HFFc6 (cell line): ENCODE data around the gene CYP2S1. TPM values are rescaled to one million over a fixed set of nuclear protein-coding genes. Genes with fewer than 3 reads are reported as not detected.
A peak's percentile ranks its signal among the peaks of the same experiment; 100 is the strongest.

ENCODE experiments used
- DNase-seq: peaks from one replicate; pipeline ENCODE4 v3.0.0-alpha.2; 2018
- H3K27ac Mint-ChIP-seq: 2 replicates; pipeline ENCODE4 v1.8.0; 2020; ENCODE audit warnings: mild to moderate bottlenecking, mixed read lengths
- H3K27me3 Mint-ChIP-seq: 2 replicates; pipeline ENCODE4 v1.8.0; 2021; ENCODE audit warnings: mild to moderate bottlenecking, moderate library complexity, mixed read lengths; ENCODE audit not compliant: insufficient read depth
- H3K36me3 Mint-ChIP-seq: 2 replicates; pipeline ENCODE4 v1.8.0; 2021; ENCODE audit warnings: low read depth, mixed read lengths
- H3K4me1 Mint-ChIP-seq: 2 replicates; pipeline ENCODE4 v1.8.0; 2020; ENCODE audit warnings: low read depth, mixed read lengths
- H3K4me3 Mint-ChIP-seq: 2 replicates; pipeline ENCODE4 v1.8.0; 2020; ENCODE audit warnings: mild to moderate bottlenecking, moderate library complexity, mixed read lengths
- H3K9me3 Mint-ChIP-seq: 2 replicates; pipeline ENCODE4 v1.8.0; 2020; ENCODE audit warnings: mild to moderate bottlenecking, mixed read lengths
- total RNA-seq, 6 experiments: library from RNA; stranded (reverse); fragmentation: NEBNext Ultra II Directional; extraction: Animal tissue kit (Norgen Biotek cat#: 25700); gene quantifications; 2 replicates in 1 of 6; 3 replicates in 5 of 6; pipeline ENCODE4 v1.2.3, GENCODE V29; 2021
- TF ChIP-seq, protein P1 (sequence below): fragments of 200-600 bp; sonication (generic); IDR thresholded peaks from 2 replicates; pipeline ENCODE4 v1.5.0; 2021; ENCODE audit warnings: antibody characterized with exemption, mild to moderate bottlenecking

Gene CYP2S1
- total RNA-seq, 6 experiments from 2014 or later = 0.65 to 1.6 (median 1.1) TPM

GRCh38 chr19:41221514-41222205 lies 28.6 kb downstream of the CYP2S1 start:
- Mint-ChIP-seq H3K27ac (peak overlapping the region; percentile 96), H3K4me1 (peaks cover 76% of the 10 kb centered on the region), H3K27me3 (peaks cover 11% of the 10 kb centered on the region), H3K4me3 (peak overlapping the region; percentile 99), H3K36me3 (peaks cover 61% of the 10 kb centered on the region), H3K9me3 (peaks cover 7% of the 10 kb centered on the region; the same call in 1 of the 2 replicates)
- TF ChIP-seq, protein P1, sequence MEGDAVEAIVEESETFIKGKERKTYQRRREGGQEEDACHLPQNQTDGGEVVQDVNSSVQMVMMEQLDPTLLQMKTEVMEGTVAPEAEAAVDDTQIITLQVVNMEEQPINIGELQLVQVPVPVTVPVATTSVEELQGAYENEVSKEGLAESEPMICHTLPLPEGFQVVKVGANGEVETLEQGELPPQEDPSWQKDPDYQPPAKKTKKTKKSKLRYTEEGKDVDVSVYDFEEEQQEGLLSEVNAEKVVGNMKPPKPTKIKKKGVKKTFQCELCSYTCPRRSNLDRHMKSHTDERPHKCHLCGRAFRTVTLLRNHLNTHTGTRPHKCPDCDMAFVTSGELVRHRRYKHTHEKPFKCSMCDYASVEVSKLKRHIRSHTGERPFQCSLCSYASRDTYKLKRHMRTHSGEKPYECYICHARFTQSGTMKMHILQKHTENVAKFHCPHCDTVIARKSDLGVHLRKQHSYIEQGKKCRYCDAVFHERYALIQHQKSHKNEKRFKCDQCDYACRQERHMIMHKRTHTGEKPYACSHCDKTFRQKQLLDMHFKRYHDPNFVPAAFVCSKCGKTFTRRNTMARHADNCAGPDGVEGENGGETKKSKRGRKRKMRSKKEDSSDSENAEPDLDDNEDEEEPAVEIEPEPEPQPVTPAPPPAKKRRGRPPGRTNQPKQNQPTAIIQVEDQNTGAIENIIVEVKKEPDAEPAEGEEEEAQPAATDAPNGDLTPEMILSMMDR = no peak
- DNase-seq = no peak

- TF ChIP-seq, protein P1 = no peak
- H3K27ac Mint-ChIP-seq = peak overlapping the region; percentile 86
- H3K36me3 Mint-ChIP-seq = peaks cover 66% of the 10 kb centered on the region
- H3K4me3 Mint-ChIP-seq = peak overlapping the region; percentile 86
- no peak for DNase-seq
- peaks cover 11% of the 10 kb centered on the region for H3K27me3 Mint-ChIP-seq
- peaks cover 7% of the 10 kb centered on the region; the same call in 1 of the 2 replicates for H3K9me3 Mint-ChIP-seq
- H3K4me1 Mint-ChIP-seq = peaks cover 76% of the 10 kb centered on the region
These were observed 29.2 kb downstream of the CYP2S1 start for GRCh38 chr19:41222240-41222639.

- Mint-ChIP-seq H3K9me3 (peaks cover 7% of the 10 kb centered on the region; the same call in 1 of the 2 replicates), H3K4me3 (peak overlapping the region; percentile 86), H3K36me3 (peaks cover 77% of the 10 kb centered on the region), H3K27ac (peak overlapping the region; percentile 86), H3K27me3 (peaks cover 13% of the 10 kb centered on the region), H3K4me1 (peaks cover 75% of the 10 kb centered on the region)
- TF ChIP-seq, protein P1 = no peak
- peak; percentile 85 for DNase-seq
These were observed 30.6 kb downstream of the CYP2S1 start for GRCh38 chr19:41223431-41224234.

- Mint-ChIP-seq H3K27ac (peak overlapping the region; percentile 86), H3K9me3 (peaks cover 7% of the 10 kb centered on the region; the same call in 1 of the 2 replicates), H3K4me3 (peak overlapping the region; percentile 86), H3K36me3 (peaks cover 77% of the 10 kb centered on the region), H3K4me1 (peaks cover 74% of the 10 kb centered on the region), H3K27me3 (peaks cover 13% of the 10 kb centered on the region)
- TF ChIP-seq, protein P1 = no peak
- DNase-seq = no peak
These were observed 31.6 kb downstream of the CYP2S1 start for GRCh38 chr19:41224632-41225031.

DNA sequence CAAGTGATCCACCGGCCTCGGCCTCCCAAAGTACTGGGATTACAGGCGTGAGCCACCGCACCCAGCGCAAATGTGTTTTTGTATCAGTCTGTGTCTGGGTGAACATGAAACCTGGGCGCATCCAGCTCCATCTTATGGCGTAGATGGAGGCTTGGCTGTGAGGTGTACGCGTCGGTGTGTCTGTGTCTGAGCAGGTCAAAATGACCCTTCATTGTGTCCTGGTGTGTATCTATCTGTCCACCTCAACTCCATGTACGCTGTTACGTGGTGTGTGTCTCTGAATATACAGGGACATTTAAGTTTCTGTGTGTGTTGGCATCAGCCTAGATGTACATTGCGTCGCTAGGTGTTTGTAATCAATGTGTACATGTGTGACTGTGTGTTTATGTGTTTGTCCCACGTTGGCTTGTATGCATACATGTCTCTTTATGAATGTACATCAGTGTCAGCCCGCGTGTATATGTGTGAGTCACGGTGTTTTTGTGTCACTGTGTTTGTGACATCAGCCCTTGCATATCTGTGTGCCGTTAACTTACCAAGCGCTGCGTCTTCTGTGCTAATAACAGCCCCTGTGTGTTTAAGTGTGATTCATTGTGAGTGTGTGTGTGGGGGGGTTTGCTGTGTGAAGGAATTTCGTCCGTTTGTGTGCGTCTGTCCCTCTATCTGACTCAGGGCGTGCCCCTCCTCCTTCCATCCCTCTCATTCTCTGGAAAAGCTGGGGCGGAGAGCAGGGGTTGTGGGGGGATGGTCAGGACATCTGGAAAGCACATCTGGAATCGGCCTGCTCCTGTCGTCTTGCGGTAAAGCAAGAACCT lies 32.4 kb downstream of the CYP2S1 start:
- TF ChIP-seq, protein P1 = no peak
- peak; percentile 100 for DNase-seq
- Mint-ChIP-seq H3K4me3 (peak overlapping the region; percentile 86), H3K36me3 (peaks cover 70% of the 10 kb centered on the region), H3K27ac (peak overlapping the region; percentile 86), H3K9me3 (0 out of 2 replicates have a peak, but pooled peaks cover 3% of the 10 kb centered on the region), H3K27me3 (peaks cover 10% of the 10 kb centered on the region), H3K4me1 (peaks cover 74% of the 10 kb centered on the region)
